Natural killer cell (primary cell): ENCODE data around the gene CDH23. TPM values are rescaled to one million over a fixed set of nuclear protein-coding genes. Genes with fewer than 3 reads are reported as not detected.

Source experiments
- ATAC-seq, 3 donors: fragments of 150-1000 bp in 2 of 3; fragments of 200-7000 bp in 1 of 3; cut with Tn5 transposase; 1 replicate in 1 of 3; 2 replicates in 2 of 3; pipeline ENCODE4 v1.10.0; 2021; ENCODE audit warnings: mild to moderate bottlenecking in 2 of 3, moderate library complexity in 2 of 3
- DNase-seq, 2 donors: peaks; one replicate each; pipeline versions ENCODE4 v3.0.0 to v3.0.0-alpha.2; 2013 to 2021; ENCODE audit warnings: mixed read lengths in 1 of 2
- H3K27ac ChIP-seq: one replicate; pipeline ENCODE4 v1.5.1; 2013; ENCODE audit warnings: mild to moderate bottlenecking, low read length
- H3K27me3 ChIP-seq: one replicate; pipeline ENCODE4 v1.6.1; 2013; ENCODE audit warnings: low read length; ENCODE audit not compliant: control insufficient read depth, insufficient read depth
- H3K36me3 ChIP-seq: one replicate; pipeline ENCODE4 v1.6.1; 2013; ENCODE audit warnings: low read length; ENCODE audit not compliant: control insufficient read depth, insufficient read depth
- H3K4me1 ChIP-seq: one replicate; pipeline ENCODE4 v1.6.1; 2013; ENCODE audit warnings: low read length; ENCODE audit not compliant: control insufficient read depth, insufficient read depth
- H3K4me3 ChIP-seq: one replicate; pipeline ENCODE4 v1.5.1; 2013; ENCODE audit warnings: low read length
- H3K9me3 ChIP-seq: one replicate; pipeline ENCODE4 v1.6.1; 2013; ENCODE audit warnings: low read length; ENCODE audit not compliant: control insufficient read depth, insufficient read depth
- H3K27ac Mint-ChIP-seq, 2 donors: one replicate each; pipeline ENCODE4 v1.8.0; 2022; ENCODE audit warnings: mild to moderate bottlenecking in 2 of 2, mixed read lengths in 2 of 2, moderate library complexity in 1 of 2
- H3K27me3 Mint-ChIP-seq, 2 donors: one replicate each; pipeline ENCODE4 v1.8.0; 2022; ENCODE audit warnings: low read depth in 2 of 2, mixed read lengths in 2 of 2
- H3K36me3 Mint-ChIP-seq: one replicate; pipeline ENCODE4 v1.8.0; 2022; ENCODE audit warnings: mixed read lengths
- H3K4me1 Mint-ChIP-seq, 2 donors: one replicate each; pipeline ENCODE4 v1.8.0; 2022; ENCODE audit warnings: mixed read lengths in 2 of 2
- H3K4me3 Mint-ChIP-seq: one replicate; pipeline ENCODE4 v1.8.0; 2022; ENCODE audit warnings: mild to moderate bottlenecking, moderate library complexity, mixed read lengths
- H3K9me3 Mint-ChIP-seq, 2 donors: one replicate each; pipeline ENCODE4 v1.8.0; 2022; ENCODE audit warnings: mixed read lengths in 2 of 2
- CTCF ChIP-seq: fragments of 200-600 bp; IDR thresholded peaks from one replicate; pipeline ENCODE4 v1.8.0; 2022; ENCODE audit warnings: antibody characterized with exemption
- WGBS: methylation state at CpG from one replicate; pipeline ENCODE4 v1.1.7; 2013; ENCODE audit warnings: missing lambda C conversion rate; ENCODE audit not compliant: insufficient coverage; 5-methylcytosine and 5-hydroxymethylcytosine counted together
- intact Hi-C: fragments of 100-400 bp; cut with micrococcal nuclease; formaldehyde crosslinking; loops from one replicate; pipeline ENCODE4 v1.14.2; 2022
- total RNA-seq, 4 donors: library from RNA; stranded (reverse); fragments of 120-200 nt in 1 of 4; gene quantifications; one replicate each; pipeline versions ENCODE4 v1.2.3 to v1.2.4, GENCODE V29; 2013 to 2022

CDH23 gene
- total RNA-seq, 3 donors from 2014 or later (not counting 1 experiment from before 2014, with no cell fraction given): 1.2 to 6.0 (median 4.3) TPM

- H3K27ac Mint-ChIP-seq: no peak overlapping the region
- H3K4me1 Mint-ChIP-seq: no peaks in the 10 kb centered on the region
- H3K36me3 Mint-ChIP-seq: no peaks in the 10 kb centered on the region
- peaks cover under 1 to 7% of the 10 kb centered on the region in 2 donors for H3K27me3 Mint-ChIP-seq
- no peaks in the 10 kb centered on the region for H3K36me3 ChIP-seq
- H3K4me3 ChIP-seq: no peak overlapping the region
- no peak for ATAC-seq
- no peak overlapping the region for H3K4me3 Mint-ChIP-seq
- intact Hi-C loops: no loop called here
- no peaks in the 10 kb centered on the region for H3K4me1 ChIP-seq
- WGBS: 93% methylated on average over 24 of the region's 24 CpGs
- no peak for DNase-seq
- H3K9me3 ChIP-seq: no peaks in the 10 kb centered on the region
- H3K9me3 Mint-ChIP-seq: no peaks in the 10 kb centered on the region
- no peak for TF ChIP-seq CTCF
- no peaks in the 10 kb centered on the region for H3K27me3 ChIP-seq
- no peak overlapping the region for H3K27ac ChIP-seq
Measured at GRCh38 chr10:71615538-71616329, 219.0 kb downstream of the CDH23 start.

- H3K27me3 ChIP-seq: no peaks in the 10 kb centered on the region
Measured at GRCh38 chr10:71616817-71617654, 220.3 kb downstream of the CDH23 start.

GRCh38 chr10:71618176-71618575, 221.5 kb downstream of the CDH23 start:
- Mint-ChIP-seq H3K36me3 (no peaks in the 10 kb centered on the region), H3K27ac (no peak overlapping the region), H3K4me1 (no peaks in the 10 kb centered on the region), H3K4me3 (no peak overlapping the region), H3K9me3 (no peaks in the 10 kb centered on the region), H3K27me3 (peaks cover 5 to 7% of the 10 kb centered on the region in 2 donors)
- ATAC-seq: no peak
- DNase-seq: no peak
- Histone ChIP-seq H3K27me3 (no peaks in the 10 kb centered on the region), H3K27ac (no peak overlapping the region), H3K4me1 (no peaks in the 10 kb centered on the region), H3K36me3 (no peaks in the 10 kb centered on the region), H3K9me3 (no peaks in the 10 kb centered on the region), H3K4me3 (no peak overlapping the region)
- WGBS: 89% methylated on average over 6 of the region's 6 CpGs
- TF ChIP-seq CTCF: no peak
- intact Hi-C loops: no loop called here

More at GRCh38 chr10:71616817-71617654, 220.3 kb downstream of the CDH23 start:
- Histone ChIP-seq H3K27ac (no peak overlapping the region), H3K36me3 (no peaks in the 10 kb centered on the region), H3K4me1 (no peaks in the 10 kb centered on the region), H3K4me3 (no peak overlapping the region), H3K9me3 (no peaks in the 10 kb centered on the region)
- 93% methylated on average over 12 of the region's 12 CpGs for WGBS
- H3K27me3 Mint-ChIP-seq: peaks cover 5 to 7% of the 10 kb centered on the region in 2 donors
- TF ChIP-seq CTCF: no peak
- DNase-seq (no peak), ATAC-seq (no peak)
- H3K4me1 Mint-ChIP-seq: no peaks in the 10 kb centered on the region
- intact Hi-C loops: no loop called here
- no peak overlapping the region for H3K27ac Mint-ChIP-seq
- H3K4me3 Mint-ChIP-seq: no peak overlapping the region
- no peaks in the 10 kb centered on the region for H3K9me3 Mint-ChIP-seq
- H3K36me3 Mint-ChIP-seq: no peaks in the 10 kb centered on the region
